DMS 273 (cell line): Measurements from ENCODE around the gene MFSD6.
A peak's percentile ranks its signal among the peaks of the same experiment; 100 is the strongest.
"Not testable (repeated sequence)": the region's sequence is repeated elsewhere in the genome, so short reads cannot be mapped to it uniquely, and the experiment has no call there.

Source experiments
- DNase-seq: peaks from one replicate; lab custom pipeline; 2025; ENCODE audit not compliant: unreplicated experiment; lab: John Stamatoyannopoulos, UW

Gene MFSD6

GRCh38 chr2:190494600-190495227, 86.6 kb downstream of the MFSD6 start:
- not testable (repeated sequence) for DNase-seq

- no peak for DNase-seq
Observed at GRCh38 chr2:190497428-190497827, 89.3 kb downstream of the MFSD6 start.

GRCh38 chr2:190499273-190499672, 91.1 kb downstream of the MFSD6 start:
- no peak for DNase-seq

- DNase-seq: no peak
Observed at GRCh38 chr2:190500054-190500502, 91.9 kb downstream of the MFSD6 start.

GRCh38 chr2:190501231-190501630, 93.1 kb downstream of the MFSD6 start:
- DNase-seq: no peak

- no peak for DNase-seq
Observed at GRCh38 chr2:190501702-190502407, 93.7 kb downstream of the MFSD6 start.

- DNase-seq: no peak
Observed at GRCh38 chr2:190503088-190503487, 94.9 kb downstream of the MFSD6 start.

- DNase-seq: no peak
Observed at GRCh38 chr2:190504912-190505311, 96.8 kb downstream of the MFSD6 start.

- no peak for DNase-seq
Observed at GRCh38 chr2:190505696-190506095, 97.5 kb downstream of the MFSD6 start.

GRCh38 chr2:190506666-190507065, 98.5 kb downstream of the MFSD6 start:
- DNase-seq: no peak

GRCh38 chr2:190507135-190507534, 99.0 kb downstream of the MFSD6 start:
- peak; percentile 24 for DNase-seq

GRCh38 chr2:190509895-190510294, 101.7 kb downstream of the MFSD6 start:
- not testable (repeated sequence) for DNase-seq

- DNase-seq: peak; percentile 55
Observed at GRCh38 chr2:190511104-190511503, 102.9 kb downstream of the MFSD6 start.

- no peak for DNase-seq
Observed at GRCh38 chr2:190512539-190513095, 104.5 kb downstream of the MFSD6 start.

- no peak for DNase-seq
Observed at GRCh38 chr2:190513877-190514276, 105.7 kb downstream of the MFSD6 start.

- no peak for DNase-seq
Observed at GRCh38 chr2:190514676-190515075, 106.5 kb downstream of the MFSD6 start.

GRCh38 chr2:190515687-190516086, 107.5 kb downstream of the MFSD6 start:
- DNase-seq: no peak

GRCh38 chr2:190517468-190517867, 109.3 kb downstream of the MFSD6 start:
- DNase-seq: no peak

- DNase-seq: no peak
Observed at GRCh38 chr2:190519975-190520767, 112.0 kb downstream of the MFSD6 start.

- no peak for DNase-seq
Observed at GRCh38 chr2:190524928-190525327, 116.8 kb downstream of the MFSD6 start.

- DNase-seq: no peak
Observed at GRCh38 chr2:190526105-190526750, 118.1 kb downstream of the MFSD6 start.
